D341Med (cell line): Measurements from ENCODE around the gene OBP2A.
"Not testable (repeated sequence)": the region's sequence is repeated elsewhere in the genome, so short reads cannot be mapped to it uniquely, and the experiment has no call there.

Experiments
- DNase-seq: peaks from one replicate; pipeline ENCODE4 v3.0.0; 2012; ENCODE audit warnings: low spot score

Gene OBP2A

DNA sequence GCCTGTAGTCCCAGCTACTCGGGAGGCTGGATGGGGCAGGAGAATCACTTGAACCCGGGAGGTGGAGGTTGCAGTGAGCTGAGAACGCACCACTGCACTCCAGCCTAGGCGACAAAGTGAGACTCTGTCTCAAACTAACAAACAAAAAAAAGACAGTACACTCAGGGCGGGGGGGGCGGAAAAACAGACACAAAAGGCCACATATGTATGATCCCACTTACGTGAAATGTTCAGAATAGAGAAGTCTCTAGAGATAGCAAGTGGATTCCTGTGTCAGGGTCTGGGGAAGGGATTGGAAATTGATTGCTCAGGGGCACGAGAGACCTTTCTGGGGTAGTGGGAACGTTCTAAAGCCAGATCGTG is 33.7 kb upstream of the OBP2A start:
- no peak for DNase-seq

DNA sequence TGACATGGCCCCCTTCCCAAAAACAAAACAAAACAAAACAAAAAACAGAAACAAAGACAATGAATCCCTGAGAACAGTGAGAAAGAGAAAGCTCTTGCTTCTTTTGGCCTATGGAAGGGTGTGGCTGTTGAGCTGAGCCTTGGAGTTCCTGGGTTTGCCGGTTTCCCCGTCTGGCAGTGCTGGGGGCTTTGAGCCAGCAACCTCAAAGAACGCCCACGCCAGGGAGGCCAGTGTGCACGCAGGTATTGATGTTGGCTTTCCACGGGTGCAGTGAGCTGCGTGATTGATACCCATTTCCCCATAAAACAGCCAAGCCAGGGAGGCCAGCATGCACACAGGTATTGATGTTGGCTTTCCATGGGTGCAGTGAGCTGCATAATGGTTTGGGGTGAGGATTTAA is 33.0 kb upstream of the OBP2A start:
- peak; percentile 6 for DNase-seq

DNA sequence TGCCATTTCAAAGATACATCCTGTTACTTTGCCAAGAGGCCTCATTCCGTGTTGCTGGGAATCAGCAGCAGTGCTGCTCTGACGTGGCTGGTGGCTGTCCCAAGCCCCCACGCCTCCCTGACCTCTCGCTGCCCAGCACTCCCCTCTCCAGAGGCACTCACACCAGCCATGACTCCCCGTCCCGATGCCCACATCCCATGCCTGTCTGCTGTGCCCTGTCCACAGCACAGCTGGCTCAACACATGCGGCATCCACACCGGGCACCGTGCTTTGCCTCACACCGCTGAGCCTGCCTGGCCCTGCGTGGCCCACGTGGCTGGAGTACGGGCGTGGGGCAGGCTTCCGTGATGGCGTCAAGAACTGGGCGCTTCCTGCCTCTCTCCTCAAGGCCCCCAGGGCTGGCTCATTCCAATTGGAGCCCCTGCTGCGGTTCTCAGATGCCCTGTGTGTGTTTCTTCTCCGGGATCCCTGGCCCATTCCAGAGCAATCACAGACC is 32.5 kb upstream of the OBP2A start:
- peak; percentile 20 for DNase-seq

DNA sequence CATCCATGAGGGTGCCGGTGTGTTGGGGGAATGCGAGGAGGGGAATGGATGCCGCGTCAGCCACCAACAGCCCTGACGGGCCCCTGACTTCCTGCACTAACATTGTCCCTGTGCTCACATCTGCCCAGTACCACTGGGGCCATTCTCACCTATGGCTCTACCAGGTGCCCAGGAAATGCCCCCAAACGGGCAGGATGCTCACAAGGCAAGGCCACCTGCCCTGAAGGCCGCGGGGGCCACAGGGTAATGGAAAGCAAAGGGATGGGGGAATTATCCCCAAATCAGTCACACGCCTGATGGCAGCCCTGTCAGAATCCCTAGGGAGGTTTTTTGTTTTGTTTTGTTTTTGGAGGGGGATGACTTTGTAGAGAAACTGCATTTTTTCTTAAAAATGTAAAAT is 32.0 kb upstream of the OBP2A start:
- not testable (repeated sequence) for DNase-seq

DNA sequence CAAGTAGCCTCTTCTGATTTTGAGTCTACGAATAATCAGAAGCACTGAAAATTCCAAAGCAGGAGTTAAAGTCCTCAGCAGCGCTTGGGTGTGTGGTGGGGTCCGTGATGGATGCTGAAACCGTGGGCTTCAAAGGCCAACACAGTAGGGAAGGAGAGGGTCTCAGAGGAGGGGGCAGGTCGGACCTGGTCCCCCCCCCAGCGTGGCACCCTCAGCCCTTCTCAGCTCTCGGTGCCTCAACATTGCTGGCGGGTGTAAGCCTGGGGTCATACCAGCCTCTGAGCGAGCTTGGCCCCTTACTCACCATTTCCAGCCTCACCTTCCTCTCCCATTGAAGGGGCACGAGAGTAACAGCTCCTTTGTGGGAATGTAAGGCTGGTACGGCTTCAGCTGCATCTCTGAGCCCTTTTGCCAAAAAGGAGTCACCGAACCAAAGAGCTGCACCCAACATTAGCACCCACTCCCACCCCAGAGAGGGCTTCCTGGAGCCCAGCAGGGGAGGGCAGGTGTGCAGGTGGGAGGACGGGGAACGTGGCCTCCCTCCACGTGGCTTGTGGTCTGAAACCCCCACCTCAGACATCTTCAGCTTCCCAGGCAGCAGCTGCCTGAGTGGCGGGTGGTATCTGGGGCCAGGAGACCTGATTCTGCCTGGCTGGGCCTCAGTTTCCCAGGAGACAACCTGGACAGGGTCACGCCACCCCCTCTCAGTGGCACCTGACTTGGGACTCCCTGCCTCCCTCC is 31.4 kb upstream of the OBP2A start:
- peak; percentile 12 for DNase-seq

DNA sequence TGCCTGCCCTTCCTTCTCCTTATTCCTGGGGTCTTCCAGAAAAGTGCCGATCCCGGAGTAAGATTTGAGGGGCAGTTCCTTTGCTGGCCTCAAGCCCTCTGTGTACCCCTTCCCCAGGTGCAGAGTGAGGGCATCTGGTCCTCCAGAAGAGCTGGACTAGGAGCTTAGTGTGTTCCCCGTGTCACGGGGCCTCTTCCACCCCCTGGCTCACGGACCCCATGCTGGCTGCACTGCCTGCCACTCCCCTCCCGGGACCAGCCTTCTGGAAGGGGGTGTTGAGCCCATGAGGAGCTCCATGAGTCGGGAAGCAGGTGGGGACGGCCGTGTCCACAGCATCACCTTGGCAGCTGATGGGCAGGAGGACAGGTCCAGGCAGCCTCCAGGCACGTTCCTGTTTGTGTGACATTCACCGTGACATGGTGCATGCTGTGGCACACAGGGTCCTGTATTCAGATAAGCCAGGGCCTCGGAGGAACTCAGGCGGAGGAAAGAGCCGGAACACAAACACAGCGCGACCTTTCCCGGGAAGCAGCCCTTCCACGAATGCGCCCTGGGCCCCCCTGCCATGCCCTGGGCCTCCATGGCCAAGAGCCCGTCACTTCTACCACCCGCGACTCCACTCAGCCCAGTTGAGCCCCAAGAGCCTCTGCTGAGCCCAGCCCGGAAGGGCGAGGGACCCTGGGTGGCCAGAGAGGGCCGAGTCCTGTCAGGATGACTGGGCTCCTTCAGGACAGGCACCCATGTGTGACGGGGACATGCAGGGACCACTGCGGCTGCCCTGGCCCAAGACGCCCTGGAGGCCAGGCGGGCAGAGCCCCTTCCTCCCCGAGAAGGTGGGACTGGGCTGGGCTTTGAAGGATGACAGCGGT is 30.6 kb upstream of the OBP2A start:
- peak; percentile 6 for DNase-seq

DNA sequence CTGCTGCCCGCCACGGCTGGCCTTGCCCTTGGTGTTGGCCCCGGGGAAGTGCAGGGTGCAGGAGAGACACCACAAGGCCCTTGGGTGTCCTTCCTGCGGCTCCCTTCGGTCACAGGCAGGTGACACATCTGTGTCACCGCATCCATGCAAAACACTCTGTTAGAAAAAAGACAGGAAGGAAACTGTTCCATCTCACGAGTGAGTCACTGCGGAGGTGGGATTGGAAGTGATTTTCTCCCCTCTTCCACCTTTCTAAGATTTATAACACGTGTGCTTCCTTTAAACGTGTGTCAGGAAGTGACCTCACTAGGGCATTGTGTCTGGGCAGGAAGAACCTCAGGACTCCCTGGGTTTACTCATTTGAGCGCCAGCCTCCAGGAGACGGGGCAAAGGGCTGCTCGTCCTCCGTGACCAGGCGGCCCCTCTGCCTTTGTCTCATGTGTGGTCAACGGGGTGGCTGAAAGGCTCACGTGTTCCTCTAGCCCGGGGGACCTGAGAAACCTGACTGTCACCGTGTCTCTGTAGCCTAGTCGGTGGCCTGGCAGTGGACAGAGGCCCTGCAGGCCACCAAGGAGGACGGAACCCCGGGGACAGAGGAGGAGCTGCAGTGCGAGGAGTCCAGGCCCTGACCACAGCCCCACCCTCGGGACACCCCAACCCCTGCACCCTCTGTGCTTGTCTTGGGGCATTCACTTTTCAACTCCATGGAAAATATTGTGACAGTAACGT is 29.6 kb upstream of the OBP2A start:
- no peak for DNase-seq

DNA sequence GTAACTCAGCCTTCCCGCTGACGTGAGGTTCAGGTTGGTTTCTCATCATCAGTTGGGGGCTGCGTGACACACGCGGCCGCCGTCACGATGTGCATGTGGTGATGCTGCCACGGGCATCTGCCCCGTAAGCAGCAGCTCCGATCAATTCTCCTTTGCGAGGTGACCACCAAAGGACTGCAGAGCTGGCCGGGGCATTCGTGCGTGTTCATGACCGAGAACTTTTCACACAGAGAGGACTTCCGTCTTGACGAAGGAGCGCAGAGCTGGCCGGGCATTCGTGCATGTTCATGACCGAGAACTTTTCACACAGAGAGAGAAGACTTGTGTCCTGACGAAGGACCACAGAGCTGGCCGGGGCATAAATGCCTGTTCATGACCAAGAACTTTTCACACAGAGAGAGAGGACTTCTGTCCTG is 28.5 kb upstream of the OBP2A start:
- DNase-seq = peak; percentile 11

DNA sequence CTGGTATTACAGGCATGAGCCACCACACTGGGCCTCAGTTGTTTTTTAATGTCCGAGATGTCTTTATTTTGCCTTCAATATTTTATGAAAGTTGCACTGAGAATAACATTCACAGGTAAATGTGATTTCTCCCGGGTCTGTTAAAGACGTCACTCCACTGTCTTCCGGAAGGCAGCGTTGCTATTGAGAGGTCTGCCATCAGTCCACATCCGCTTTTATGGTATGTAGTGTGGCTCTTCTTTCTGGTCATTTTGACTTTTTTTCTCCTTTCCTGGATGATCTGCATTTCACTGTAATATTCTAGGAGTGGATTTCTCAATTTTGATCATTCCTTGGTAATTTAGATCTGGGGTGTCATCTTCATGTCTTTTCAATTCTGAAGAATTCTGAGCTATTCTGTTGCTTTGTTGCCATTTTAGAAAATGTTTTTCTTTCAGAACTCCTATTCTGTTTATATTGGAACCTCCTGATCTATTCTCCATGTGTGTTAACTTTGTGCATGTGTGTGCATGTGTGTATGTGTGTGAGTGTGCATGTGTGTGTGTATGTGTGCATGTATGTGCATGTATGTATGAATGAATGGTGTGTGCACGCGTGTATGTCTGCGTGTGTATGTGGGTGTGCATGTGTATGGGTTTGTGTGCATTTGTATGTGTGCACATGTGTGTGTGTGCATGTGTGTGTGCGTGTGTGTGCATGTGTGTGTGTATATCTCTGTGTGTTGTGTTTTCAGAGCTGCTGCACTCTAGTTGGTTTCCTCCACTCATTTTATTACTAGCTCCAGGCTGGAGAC is 26.6 kb upstream of the OBP2A start:
- DNase-seq = no peak

DNA sequence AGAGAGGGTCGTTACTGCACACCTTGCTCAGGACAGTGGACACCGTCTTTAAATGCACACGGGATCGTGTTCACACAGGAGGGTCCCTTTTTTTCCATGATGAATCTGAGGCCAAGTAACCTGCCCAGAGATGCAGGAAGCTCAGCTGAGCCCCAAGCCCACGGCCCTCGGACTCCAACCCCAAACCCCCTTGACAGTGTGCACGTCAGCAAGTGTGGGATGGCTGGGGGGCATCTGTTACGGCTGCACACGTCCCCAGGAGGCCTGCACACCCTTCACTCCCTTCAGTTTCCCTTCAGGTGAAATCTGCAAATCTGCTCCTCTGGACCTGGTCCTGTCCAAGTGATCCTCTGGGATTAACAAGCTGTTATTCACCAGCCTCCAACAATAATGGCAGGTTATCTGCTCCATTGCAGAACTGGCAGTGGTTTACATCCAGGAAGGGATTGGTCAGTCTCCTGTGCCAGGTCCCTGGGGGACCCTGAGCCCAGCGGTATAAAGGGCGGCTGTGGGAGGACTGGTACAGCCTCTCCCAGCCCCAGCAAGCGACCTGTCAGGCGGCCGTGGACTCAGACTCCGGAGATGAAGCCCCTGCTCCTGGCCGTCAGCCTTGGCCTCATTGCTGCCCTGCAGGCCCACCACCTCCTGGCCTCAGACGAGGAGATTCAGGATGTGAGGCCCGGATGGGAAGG is 24.9 kb upstream of the OBP2A start, which contains the start of gene LCN1:
LCN1 (plus strand) TSS at position 525 of the 692 bp plus-strand sequence; CDS start at position 583, 58 bp downstream.
- peak; percentile 21 for DNase-seq

DNA sequence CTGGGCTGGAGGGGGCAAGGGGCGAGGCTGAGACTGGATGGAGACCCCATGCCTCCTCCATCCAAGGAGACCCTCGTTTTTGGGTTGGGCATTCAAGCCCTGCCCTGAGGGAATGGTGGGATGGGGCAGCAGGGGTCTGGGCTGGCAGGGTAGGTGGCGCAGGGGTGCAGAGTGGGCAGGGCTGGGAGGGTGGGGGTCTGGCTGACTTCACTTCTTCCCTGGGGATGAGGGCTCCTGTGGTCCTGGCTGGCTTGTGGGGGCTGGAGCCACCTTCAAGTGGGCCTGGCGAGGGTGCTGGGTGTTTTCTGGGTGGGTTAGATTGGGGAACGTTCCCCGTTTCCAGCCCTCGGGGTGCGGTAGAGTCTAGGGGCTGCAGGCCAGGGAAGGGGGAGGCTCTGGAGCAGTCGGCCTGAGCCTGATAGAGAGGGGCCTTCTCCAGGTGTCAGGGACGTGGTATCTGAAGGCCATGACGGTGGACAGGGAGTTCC is 24.3 kb upstream of the OBP2A start:
- peak; percentile 17 for DNase-seq

DNA sequence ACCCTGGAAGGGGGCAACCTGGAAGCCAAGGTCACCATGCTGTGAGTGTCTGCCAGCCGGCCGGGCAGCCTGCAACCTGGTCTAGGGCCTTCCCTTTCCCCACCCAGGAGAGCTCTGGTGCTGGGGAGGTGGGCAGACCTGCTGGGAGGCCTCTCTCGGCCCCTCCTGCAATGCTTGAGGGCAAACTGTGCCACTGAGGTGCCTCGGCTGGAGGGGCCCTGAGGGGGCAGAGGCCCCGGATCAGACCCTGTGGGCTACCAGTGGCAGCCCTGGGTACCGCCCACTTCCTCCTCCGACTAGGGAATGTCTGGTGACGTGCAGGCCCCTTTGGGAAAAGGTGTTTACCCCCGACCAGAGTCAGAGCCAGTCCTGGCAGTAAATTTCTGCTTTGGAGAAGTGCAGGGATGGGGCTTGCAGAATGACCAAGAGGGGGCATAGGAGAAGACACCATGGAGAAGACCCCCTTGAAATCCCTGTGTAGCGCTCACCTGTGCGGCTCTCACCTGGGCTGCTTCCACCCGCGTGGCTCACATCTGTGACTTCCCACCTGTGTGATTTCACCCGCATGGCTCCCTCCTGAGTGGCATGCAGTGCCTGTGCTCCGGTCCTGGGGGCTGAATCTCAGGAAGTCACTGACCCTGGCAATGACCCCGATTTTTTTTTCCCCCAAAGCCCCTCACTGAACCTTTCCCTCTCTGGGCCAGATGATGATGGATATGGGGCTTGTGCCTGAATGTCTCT is 23.6 kb upstream of the OBP2A start:
- peak; percentile 9 for DNase-seq

DNA sequence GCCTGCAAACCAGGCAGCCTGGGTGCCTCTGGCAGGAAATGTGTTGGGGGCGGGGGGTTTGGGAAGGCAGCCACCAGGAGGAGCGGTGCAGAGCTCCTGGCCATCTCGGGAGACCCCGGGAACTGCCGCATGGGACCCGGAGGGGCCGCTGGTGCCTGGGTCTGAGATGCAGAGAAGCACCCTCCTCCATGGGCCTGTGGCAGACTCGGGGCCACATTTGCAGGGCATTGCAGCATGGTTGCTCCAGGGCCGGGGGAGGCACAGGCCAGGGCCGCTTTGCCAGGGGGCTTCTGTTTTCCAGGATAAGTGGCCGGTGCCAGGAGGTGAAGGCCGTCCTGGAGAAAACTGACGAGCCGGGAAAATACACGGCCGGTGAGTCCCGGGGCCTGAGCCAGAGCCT is 23.0 kb upstream of the OBP2A start:
- DNase-seq = peak; percentile 18

DNA sequence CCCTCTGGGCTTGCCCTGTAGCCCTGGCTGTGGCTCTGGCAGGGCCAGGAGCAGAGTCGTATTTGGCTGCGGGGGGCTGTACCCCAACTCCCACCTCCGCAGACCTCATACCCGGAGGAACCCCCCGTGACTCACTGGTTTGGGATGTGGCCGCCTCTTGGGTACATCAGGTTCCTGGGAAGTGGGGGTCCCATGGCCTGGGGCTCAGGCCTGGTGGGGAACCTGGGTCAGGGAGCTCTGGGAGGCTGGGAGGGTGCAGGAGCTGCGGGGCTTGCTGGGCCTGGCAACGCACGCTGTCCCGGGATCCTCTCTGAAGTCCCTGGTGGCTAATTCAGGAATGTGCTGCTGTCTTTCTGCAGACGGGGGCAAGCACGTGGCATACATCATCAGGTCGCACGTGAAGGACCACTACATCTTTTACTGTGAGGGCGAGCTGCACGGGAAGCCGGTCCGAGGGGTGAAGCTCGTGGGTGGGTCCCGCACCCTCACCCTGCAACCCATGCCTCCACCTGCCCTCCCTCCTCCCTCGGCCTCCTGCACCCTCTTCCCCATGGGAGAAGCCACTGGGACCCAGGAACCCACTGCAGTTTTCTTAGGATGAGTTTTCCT is 22.3 kb upstream of the OBP2A start:
- peak; percentile 18 for DNase-seq

DNA sequence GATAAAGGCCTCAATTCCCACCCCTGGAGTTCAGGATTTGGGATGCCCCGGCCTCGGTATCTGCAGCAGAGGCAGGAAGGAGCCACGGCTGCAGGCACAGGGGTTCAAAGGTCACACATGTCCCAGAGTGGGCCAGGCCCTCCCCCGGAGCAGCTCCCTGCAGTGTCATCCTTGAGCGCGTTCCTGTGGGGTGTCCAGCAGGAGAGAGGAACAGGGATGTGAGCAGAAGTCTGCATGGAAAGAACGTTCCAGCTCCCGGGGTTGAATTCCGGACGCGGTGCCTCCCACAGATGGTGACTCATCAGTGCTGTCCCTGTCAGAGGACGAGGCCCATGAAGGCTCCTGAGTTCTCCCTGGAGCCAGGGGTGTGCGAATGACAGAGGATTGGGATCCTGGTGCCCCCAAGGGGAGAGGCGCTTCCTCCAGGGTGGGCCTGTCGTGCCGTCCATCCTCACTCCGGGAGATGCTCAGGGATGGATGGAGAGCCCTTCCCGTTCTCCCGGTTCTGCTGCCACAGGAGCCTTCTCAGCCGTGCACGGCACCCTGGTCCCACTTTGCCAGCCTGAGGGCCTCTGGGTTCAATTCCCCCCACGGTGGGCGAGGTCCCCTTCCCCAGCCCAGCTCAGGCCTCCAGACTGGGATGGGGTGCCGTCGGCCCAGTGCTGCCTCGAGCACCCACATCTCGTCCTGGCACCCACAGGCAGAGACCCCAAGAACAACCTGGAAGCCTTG is 21.6 kb upstream of the OBP2A start:
- peak; percentile 10 for DNase-seq

DNA sequence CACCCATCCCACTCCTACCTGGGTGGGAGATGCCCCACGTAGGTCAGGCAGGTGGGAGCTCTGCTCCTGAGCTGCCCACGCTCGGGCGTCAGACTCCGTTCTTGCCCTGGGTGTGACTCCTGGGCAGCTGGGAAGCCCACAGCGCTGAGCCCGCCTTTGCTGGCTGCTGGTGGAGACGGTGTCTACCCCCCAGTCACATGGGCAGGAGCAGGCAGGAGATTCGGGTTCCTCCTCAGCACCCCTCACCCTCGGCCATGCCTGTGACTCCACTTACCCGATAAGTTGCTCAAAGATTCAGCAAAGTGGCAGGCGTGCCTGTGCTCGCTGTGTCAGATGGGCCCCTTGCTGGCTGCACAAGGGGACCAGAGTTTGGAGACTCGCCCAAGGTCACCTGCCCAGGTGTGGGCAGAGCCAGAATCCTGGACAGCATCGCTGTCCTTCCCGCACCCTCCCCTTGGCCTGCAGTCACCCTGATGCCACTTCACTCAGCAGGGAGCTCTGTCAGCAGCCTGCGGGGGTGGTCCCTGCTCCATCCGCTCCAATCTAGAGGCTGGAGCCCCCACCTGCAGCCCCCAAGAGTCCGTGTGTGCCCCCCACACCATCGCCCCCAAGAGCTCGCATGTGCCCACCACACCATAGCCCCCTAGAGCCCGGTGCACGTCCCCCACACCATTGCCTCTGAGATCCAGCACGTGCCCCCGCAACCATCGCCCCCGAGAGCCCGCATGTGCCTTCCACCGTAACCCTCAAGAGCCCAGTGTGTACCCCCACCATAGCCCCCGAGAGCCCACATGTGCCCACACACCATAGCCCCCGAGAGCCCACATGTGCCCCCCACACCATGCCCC is 20.5 kb upstream of the OBP2A start:
- peak; percentile 21 for DNase-seq

DNA sequence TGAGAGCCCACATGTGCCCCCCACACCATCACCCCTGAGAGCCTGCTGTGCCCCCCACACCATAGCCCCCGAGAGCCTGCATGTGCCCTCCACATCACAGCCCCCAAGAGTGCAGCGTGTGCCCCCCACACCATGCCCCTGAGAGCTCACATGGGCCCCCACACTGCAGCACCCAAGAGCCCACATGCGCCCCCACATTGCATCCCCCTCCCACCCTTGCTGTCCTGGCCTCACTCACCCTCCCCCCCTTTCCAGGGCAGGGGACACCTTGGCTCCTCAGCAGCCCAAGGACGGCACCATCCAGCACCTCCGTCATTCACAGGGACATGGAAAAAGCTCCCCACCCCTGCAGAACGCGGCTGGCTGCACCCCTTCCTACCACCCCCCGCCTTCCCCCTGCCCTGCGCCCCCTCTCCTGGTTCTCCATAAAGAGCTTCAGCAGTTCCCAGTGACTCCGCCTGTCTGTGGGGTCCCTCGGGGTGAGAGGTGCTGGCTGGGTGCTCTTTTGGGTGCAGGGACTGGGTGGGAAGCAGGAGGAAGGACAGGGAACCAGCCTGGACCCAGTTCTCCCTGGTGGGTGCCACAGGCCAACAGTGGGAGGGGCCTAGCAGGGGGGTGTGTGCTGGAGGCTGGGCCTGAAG is 19.7 kb upstream of the OBP2A start:
- DNase-seq = peak; percentile 13
